Bronchial epithelial cell (primary cell): ENCODE results near the gene GRXCR2. TPM values are rescaled to one million over a fixed set of nuclear protein-coding genes. Genes with fewer than 3 reads are reported as not detected.

Experiments used
- DNase-seq: peaks from one replicate; pipeline ENCODE4 v3.0.0-alpha.2; 2010; ENCODE audit warnings: low read depth
- FAIRE-seq: peaks from 2 replicates; lab custom pipeline; 2011; peaks lifted over from hg19 to GRCh38; lab: Jason Lieb, UNC
- H3K27me3 ChIP-seq: 2 replicates; pipeline ENCODE4 v1.5.1; 2011; ENCODE audit warnings: low read length; ENCODE audit not compliant: control insufficient read depth, insufficient read depth
- H3K36me3 ChIP-seq: 2 replicates; pipeline ENCODE4 v1.5.1; 2011; ENCODE audit warnings: low read length; ENCODE audit not compliant: control insufficient read depth, insufficient read depth
- H3K4me3 ChIP-seq: 2 replicates; pipeline ENCODE4 v1.5.1; 2011; ENCODE audit warnings: mild to moderate bottlenecking, low read depth, low read length, control low read depth
- total RNA-seq: library from RNA; depleted of rRNA; stranded (reverse); fragments of >200 nt; gene quantifications from 2 replicates; pipeline ENCODE4 v1.2.1, GENCODE V29; 2014
- TF ChIP-seq, protein P1 (sequence below): IDR thresholded peaks from 2 replicates; pipeline ENCODE4 v1.5.1; 2011; ENCODE audit warnings: mild to moderate bottlenecking, moderate library complexity, low read length, control low read depth, inconsistent platforms; ENCODE audit not compliant: insufficient read depth, severe bottlenecking

The GRXCR2 gene
- total RNA-seq, 1 donor from 2014 or later, result not detected

DNA sequence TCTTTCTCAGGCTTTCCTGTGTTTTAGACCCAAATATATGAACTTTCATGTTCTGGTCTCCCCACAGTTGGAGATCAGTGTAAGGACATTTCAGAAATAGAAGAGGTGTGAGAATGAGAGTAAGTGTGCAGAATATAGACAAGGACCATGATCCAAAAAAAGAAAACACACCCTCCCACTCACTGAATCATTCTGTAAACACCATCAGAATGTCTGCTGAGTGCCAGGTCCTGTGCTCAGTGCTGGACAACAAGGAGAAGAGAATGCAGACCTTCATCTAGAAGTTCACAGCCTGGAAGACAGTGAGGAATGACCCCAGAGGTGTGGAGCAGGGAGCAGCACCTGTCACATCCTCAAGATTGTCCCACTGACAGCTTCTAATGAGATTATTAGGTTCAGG lies 44.5 kb upstream of the GRXCR2 start:
- Histone ChIP-seq H3K36me3 (no peaks in the 10 kb centered on the region), H3K27me3 (no peaks in the 10 kb centered on the region), H3K4me3 (no peak overlapping the region)
- peak; percentile 60 for DNase-seq
- peak; percentile 84 for FAIRE-seq
- TF ChIP-seq, protein P1, sequence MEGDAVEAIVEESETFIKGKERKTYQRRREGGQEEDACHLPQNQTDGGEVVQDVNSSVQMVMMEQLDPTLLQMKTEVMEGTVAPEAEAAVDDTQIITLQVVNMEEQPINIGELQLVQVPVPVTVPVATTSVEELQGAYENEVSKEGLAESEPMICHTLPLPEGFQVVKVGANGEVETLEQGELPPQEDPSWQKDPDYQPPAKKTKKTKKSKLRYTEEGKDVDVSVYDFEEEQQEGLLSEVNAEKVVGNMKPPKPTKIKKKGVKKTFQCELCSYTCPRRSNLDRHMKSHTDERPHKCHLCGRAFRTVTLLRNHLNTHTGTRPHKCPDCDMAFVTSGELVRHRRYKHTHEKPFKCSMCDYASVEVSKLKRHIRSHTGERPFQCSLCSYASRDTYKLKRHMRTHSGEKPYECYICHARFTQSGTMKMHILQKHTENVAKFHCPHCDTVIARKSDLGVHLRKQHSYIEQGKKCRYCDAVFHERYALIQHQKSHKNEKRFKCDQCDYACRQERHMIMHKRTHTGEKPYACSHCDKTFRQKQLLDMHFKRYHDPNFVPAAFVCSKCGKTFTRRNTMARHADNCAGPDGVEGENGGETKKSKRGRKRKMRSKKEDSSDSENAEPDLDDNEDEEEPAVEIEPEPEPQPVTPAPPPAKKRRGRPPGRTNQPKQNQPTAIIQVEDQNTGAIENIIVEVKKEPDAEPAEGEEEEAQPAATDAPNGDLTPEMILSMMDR, result no peak

DNA sequence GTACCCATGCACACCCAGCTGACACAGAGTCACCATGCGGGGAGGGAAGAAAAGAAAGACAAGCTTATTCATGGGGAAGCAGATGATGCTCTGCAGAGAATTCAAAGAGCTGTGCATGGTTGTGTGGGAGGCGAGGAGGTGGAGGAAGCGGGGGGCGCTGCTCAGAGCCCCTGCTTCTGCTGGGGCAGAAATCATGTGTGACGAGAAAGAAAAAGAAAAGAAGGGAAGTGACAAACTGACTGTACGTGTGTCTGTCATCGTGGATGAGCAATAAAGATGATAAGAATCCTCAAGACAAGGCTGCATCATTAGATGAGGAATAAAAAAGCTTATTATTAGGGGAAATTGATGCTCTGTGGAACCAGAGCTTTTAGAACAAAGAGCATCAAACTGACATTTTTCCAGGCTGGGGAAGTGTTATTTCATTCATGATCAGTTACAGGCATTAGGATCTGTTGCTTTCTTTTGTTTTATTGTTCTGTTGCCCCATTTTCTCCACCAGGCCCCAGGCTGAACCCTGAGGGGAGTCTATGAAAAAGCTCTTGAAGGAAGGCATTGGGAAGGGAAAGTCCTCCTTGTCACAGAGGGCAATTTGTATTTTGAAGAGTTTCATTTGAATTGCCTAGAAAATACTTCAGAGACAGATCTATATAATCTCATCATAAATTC lies 43.3 kb upstream of the GRXCR2 start:
- Histone ChIP-seq H3K27me3 (no peaks in the 10 kb centered on the region), H3K36me3 (no peaks in the 10 kb centered on the region), H3K4me3 (no peak overlapping the region)
- FAIRE-seq (no peak), DNase-seq (no peak)
- TF ChIP-seq, protein P1, result no peak

DNA sequence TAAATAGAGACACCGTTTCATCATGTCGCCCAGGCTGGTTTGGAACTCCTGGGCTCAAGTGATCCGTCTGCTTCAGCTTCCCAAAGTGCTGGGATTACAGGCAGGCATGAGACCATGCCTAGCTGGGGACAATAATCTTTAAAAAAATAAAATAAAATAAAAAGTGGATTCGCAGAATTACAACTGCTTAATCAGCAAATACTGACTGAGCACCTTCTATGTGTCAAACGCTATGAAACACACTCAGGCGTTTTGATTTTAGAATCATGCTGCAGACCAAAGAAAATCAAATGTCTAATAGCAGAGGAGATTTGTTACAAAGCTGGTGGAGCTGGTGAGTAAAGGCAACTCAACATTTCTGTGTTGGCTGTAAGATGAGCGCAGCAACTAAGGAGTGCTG lies 40.9 kb upstream of the GRXCR2 start:
- TF ChIP-seq, protein P1, result no peak
- Histone ChIP-seq H3K36me3 (no peaks in the 10 kb centered on the region), H3K4me3 (no peak overlapping the region), H3K27me3 (no peaks in the 10 kb centered on the region)
- no peak for DNase-seq
- no peak for FAIRE-seq

DNA sequence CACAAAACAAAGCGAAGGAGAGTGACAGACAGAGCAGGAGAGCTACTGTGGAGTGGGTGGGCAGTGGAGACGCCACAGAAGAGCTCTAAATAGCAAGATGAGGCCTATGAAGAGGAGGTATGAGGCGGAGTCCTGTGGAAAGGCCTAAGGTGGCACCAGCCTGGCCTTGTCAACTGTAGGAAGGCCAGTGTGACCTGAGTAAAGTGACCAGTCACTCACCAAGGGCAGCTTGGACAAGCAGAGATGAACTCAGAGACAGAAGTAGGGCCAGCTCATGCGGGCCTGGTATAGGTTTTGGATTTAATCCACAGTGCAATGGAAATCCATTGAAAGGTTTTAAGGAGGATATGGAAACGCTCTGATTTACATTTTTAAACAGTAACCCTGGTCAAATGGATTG lies 39.8 kb upstream of the GRXCR2 start:
- Histone ChIP-seq H3K4me3 (no peak overlapping the region), H3K36me3 (no peaks in the 10 kb centered on the region), H3K27me3 (no peaks in the 10 kb centered on the region)
- FAIRE-seq (no peak), DNase-seq (no peak)
- TF ChIP-seq, protein P1, result no peak

DNA sequence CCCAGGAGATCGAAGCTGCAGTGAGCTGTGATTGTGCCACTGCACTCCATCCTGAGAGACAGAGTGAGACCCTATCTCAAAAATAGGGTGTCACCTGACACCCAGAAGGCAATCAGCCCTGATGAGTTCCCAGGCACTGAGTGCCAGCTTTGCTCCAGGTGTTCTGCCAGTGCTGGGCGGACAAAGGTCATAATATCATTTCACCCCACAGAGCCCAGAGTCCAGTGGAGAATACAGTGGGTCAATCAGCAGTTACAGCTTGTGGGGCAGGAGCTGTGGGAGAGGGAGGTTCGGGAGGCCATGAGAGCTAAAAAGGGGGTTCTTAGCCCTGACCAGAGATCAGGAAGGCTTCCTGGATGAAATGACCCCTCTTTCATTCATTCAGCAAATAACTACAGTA lies 39.2 kb upstream of the GRXCR2 start:
- FAIRE-seq (no peak), DNase-seq (no peak)
- Histone ChIP-seq H3K27me3 (no peaks in the 10 kb centered on the region), H3K4me3 (no peak overlapping the region), H3K36me3 (no peaks in the 10 kb centered on the region)
- TF ChIP-seq, protein P1, result no peak

DNA sequence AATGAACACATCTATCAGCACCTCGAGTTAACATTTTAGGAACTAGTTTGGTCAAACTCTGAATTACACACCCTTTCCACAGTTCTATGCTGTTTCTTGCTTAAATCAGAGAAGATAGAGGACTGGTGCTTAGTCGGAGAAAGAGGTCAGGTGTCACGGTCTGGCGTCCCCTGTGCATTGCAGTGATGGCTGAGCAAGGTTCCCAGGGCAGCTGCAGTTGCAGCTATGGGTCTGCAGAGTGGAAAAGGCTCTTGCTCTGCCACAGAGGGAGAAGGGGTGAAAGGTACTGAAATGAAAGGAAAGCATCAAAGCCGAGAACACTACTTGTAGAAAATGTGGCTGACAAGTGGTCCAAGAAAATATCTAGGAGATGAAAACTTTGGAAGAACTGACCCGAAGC lies 38.4 kb upstream of the GRXCR2 start:
- Histone ChIP-seq H3K36me3 (no peaks in the 10 kb centered on the region), H3K4me3 (no peak overlapping the region), H3K27me3 (no peaks in the 10 kb centered on the region)
- FAIRE-seq (no peak), DNase-seq (no peak)
- TF ChIP-seq, protein P1, result no peak
